Measurements from ENCODE around the gene RAB35. TPM values are rescaled to one million over a fixed set of nuclear protein-coding genes. Genes with fewer than 3 reads are reported as not detected.

RAB35 gene
- total RNA-seq, 1 donor from 2014 or later = 44.4 TPM

DNA sequence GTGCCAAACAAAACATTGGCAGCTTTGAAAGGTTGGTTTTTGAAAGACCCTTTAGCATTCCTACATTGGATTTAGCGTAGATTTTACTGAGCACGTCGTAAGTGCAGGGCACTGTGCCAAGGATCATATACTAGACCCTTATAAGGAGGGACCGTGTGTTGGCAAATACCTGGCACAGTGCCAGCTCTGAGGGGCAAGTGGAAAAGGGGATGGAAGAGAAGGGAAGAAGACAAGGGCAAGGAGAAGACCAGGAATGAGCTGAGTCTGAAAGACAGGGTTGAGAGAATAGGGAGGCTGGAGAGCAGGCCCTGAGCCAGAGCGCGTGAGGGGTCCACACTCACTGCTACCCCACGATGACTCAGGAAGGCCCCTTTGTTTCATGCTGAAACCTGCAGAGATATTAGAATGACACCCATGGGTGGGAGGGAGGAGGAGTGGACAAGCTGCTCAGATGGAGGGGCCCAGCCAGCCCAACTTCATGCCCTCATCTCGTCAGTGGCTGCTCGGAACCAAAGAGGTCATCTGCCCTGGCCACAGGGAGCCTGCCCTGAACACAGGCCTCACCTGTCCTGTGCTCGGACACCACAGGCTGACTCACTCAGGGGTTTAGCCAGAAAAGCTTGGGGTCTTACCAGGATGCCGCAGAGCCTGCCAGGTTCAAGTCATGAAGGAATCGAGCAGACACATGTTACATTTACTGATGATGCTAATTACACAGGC is 25.0 kb downstream of the RAB35 start:
- Mint-ChIP-seq H3K9me3 (ENCODE audit: low read depth) (no peaks in the 10 kb centered on the region), H3K27me3 (ENCODE audit: low read depth) (no peaks in the 10 kb centered on the region), H3K4me1 (ENCODE audit: low read depth) (peaks cover 15% of the 10 kb centered on the region), H3K4me3 (ENCODE audit: unreplicated experiment) (no peak overlapping the region), H3K27ac (ENCODE audit: unreplicated experiment) (no peak overlapping the region), H3K36me3 (ENCODE audit: low read depth) (peaks cover 10% of the 10 kb centered on the region)
- peak; percentile 61 for DNase-seq (ENCODE audit: low spot score)
- TF ChIP-seq, protein P1, sequence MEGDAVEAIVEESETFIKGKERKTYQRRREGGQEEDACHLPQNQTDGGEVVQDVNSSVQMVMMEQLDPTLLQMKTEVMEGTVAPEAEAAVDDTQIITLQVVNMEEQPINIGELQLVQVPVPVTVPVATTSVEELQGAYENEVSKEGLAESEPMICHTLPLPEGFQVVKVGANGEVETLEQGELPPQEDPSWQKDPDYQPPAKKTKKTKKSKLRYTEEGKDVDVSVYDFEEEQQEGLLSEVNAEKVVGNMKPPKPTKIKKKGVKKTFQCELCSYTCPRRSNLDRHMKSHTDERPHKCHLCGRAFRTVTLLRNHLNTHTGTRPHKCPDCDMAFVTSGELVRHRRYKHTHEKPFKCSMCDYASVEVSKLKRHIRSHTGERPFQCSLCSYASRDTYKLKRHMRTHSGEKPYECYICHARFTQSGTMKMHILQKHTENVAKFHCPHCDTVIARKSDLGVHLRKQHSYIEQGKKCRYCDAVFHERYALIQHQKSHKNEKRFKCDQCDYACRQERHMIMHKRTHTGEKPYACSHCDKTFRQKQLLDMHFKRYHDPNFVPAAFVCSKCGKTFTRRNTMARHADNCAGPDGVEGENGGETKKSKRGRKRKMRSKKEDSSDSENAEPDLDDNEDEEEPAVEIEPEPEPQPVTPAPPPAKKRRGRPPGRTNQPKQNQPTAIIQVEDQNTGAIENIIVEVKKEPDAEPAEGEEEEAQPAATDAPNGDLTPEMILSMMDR (IDR thresholded peaks at IDR 0.05) = no peak

DNA sequence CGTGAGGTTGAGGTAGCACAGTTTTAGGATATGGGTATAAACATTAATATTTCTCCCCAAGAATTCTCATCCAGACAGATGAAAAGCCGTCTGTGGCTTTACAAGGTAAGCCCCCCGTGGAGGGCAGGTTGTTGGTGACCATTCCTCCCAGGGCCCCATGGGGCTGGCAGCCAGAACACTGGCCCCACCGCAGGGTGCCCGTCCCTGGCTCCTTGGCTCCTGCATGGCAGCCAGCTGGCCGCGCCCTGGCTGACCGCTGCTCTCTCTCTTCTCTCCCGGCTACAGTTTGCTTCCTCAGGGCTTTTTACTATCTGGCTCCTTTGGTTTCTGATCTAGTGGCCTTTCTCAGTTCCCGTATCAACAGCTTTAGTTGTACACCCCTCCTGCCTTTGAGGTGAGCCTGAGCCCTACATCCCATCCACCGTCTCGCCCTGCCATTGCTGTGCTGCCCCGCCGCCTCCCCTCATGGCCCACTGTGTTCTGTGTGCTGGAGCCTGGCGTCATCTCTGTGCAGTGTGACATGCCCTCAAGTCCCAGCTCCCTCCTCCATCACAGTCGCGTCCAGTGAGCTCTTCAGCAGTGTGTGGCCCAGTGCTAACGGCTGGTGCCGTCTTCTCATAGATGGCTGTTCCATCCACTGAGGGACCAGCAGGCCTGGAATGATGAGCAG is 25.8 kb downstream of the RAB35 start:
- Mint-ChIP-seq H3K27ac (ENCODE audit: unreplicated experiment) (no peak overlapping the region), H3K4me3 (ENCODE audit: unreplicated experiment) (no peak overlapping the region), H3K4me1 (ENCODE audit: low read depth) (peaks cover 23% of the 10 kb centered on the region), H3K36me3 (ENCODE audit: low read depth) (peaks cover 7% of the 10 kb centered on the region), H3K9me3 (ENCODE audit: low read depth) (no peaks in the 10 kb centered on the region), H3K27me3 (ENCODE audit: low read depth) (no peaks in the 10 kb centered on the region)
- peak; percentile 76 for DNase-seq (ENCODE audit: low spot score)
- TF ChIP-seq, protein P1 (IDR thresholded peaks at IDR 0.05) = no peak

DNA sequence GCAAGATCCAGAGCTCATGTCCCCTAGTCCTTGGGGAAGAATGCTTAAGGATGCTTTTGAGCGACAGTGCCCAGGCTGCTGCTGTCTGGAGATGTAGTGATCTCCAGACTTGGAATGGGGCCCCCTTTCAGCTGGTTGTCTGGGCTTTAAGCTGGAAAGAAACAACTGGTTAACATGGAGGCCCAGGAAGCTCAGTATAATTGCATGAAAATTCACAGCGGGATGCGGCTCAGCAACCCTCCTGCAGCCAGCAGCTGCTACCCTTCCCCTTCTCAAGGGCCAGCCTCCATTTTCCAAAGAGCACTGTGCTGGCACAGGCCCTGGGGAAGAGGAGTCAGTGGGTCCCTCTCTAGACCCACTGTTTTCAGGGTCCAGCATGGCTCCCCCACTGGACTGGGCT is 26.3 kb downstream of the RAB35 start:
- H3K4me3 Mint-ChIP-seq (ENCODE audit: unreplicated experiment) = no peak overlapping the region
- H3K27me3 Mint-ChIP-seq (ENCODE audit: low read depth) = no peaks in the 10 kb centered on the region
- H3K9me3 Mint-ChIP-seq (ENCODE audit: low read depth) = no peaks in the 10 kb centered on the region
- H3K36me3 Mint-ChIP-seq (ENCODE audit: low read depth) = peaks cover 7% of the 10 kb centered on the region
- H3K27ac Mint-ChIP-seq (ENCODE audit: unreplicated experiment) = no peak overlapping the region
- peak; percentile 25 for DNase-seq (ENCODE audit: low spot score)
- peaks cover 25% of the 10 kb centered on the region for H3K4me1 Mint-ChIP-seq (ENCODE audit: low read depth)
- TF ChIP-seq, protein P1 (IDR thresholded peaks at IDR 0.05) = no peak

DNA sequence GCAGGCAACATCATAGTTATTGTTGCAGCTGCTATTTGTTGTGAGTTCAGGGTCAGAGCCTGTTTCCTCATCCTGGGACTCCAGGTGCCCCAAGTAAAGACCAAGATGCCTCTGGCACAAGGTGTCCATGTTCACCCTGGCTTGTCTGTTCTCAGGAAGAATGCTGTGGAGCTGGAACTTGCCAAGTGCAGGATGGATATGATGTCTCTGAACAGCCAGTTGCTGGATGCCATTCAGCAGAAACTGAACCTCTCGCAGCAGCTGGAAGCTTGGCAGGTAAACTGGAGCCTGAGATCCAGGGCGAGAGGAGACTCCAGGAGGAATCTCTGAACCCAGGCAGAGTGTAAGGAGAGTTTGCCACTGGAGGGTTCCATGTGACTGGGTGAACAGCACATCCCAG is 26.8 kb downstream of the RAB35 start:
- no peak overlapping the region for H3K27ac Mint-ChIP-seq (ENCODE audit: unreplicated experiment)
- H3K4me1 Mint-ChIP-seq (ENCODE audit: low read depth) = peaks cover 25% of the 10 kb centered on the region
- H3K4me3 Mint-ChIP-seq (ENCODE audit: unreplicated experiment) = no peak overlapping the region
- peaks cover 8% of the 10 kb centered on the region for H3K36me3 Mint-ChIP-seq (ENCODE audit: low read depth)
- H3K9me3 Mint-ChIP-seq (ENCODE audit: low read depth) = no peaks in the 10 kb centered on the region
- DNase-seq (ENCODE audit: low spot score) = peak; percentile 21
- TF ChIP-seq, protein P1 (IDR thresholded peaks at IDR 0.05) = no peak
- no peaks in the 10 kb centered on the region for H3K27me3 Mint-ChIP-seq (ENCODE audit: low read depth)

DNA sequence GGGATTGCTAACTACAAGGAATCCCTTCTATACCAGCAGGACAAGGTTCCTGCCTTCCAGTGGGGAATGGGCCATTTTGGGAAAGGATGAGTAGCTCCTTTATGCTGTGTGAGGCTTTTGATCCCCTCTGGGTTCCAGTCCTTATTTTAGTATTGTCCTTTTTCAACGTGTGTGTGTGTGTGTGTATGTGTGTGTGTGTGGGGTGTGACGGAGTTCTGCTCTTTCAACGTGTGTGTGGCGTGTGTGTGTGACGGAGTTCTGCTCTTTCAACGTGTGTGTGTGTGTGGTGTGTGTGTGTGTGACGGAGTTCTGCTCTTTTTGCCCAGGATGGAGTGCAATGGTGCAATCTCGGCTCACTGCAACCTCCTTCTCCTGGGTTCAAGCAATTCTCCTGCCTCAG is 27.4 kb downstream of the RAB35 start:
- TF ChIP-seq, protein P1 (IDR thresholded peaks at IDR 0.05) = no peak
- H3K9me3 Mint-ChIP-seq (ENCODE audit: low read depth) = no peaks in the 10 kb centered on the region
- no peak overlapping the region for H3K4me3 Mint-ChIP-seq (ENCODE audit: unreplicated experiment)
- H3K36me3 Mint-ChIP-seq (ENCODE audit: low read depth) = peaks cover 9% of the 10 kb centered on the region
- peak; percentile 20 for DNase-seq (ENCODE audit: low spot score)
- H3K27me3 Mint-ChIP-seq (ENCODE audit: low read depth) = no peaks in the 10 kb centered on the region
- no peak overlapping the region for H3K27ac Mint-ChIP-seq (ENCODE audit: unreplicated experiment)
- peaks cover 25% of the 10 kb centered on the region for H3K4me1 Mint-ChIP-seq (ENCODE audit: low read depth)
